Activated B cell treated with CpG ODN at 0.5 μM for 24 hours (primary cell): ENCODE results near the gene GSKIP. TPM values are rescaled to one million over a fixed set of nuclear protein-coding genes. Genes with fewer than 3 reads are reported as not detected.

Source experiments
- ATAC-seq: fragments of 200-7000 bp; cut with Tn5 transposase; one replicate; pipeline ENCODE4 v1.10.0; 2021; ENCODE audit warnings: low read depth, mild to moderate bottlenecking, moderate library complexity
- CTCF ChIA-PET: fragments of 350-600 bp; sonication (Branson Sonifier 250); formaldehyde crosslinking; loops from one replicate; lab custom pipeline; 2021; ENCODE audit warnings: antibody characterized with exemption; lab: Charles Lee
- POLR2A ChIA-PET: fragments of 350-600 bp; sonication (Branson Sonifier 250); formaldehyde crosslinking; loops from one replicate; lab custom pipeline; 2021; ENCODE audit warnings: antibody characterized with exemption; lab: Charles Lee
- DNase-seq: peaks from one replicate; pipeline ENCODE4 v3.0.0; 2022
- H3K27ac Mint-ChIP-seq: one replicate; pipeline ENCODE4 v1.8.0; 2020; ENCODE audit warnings: mixed read lengths
- H3K27me3 Mint-ChIP-seq: one replicate; pipeline ENCODE4 v1.8.0; 2021; ENCODE audit warnings: mixed read lengths
- H3K36me3 Mint-ChIP-seq: one replicate; pipeline ENCODE4 v1.8.0; 2021; ENCODE audit warnings: low read depth, mixed read lengths
- H3K4me1 Mint-ChIP-seq: one replicate; pipeline ENCODE4 v1.8.0; 2021; ENCODE audit warnings: mixed read lengths
- H3K4me3 Mint-ChIP-seq: one replicate; pipeline ENCODE4 v1.8.0; 2020; ENCODE audit warnings: mild to moderate bottlenecking, mixed read lengths
- H3K9me3 Mint-ChIP-seq: one replicate; pipeline ENCODE4 v1.8.0; 2020; ENCODE audit warnings: mixed read lengths
- intact Hi-C: fragments of 100-400 bp; cut with micrococcal nuclease; formaldehyde crosslinking; loops from one replicate; pipeline ENCODE4 v1.15.1; 2024
- total RNA-seq: library from RNA; stranded (reverse); gene quantifications from 2 replicates; pipeline ENCODE4 v1.2.3, GENCODE V29; 2022
- TF ChIP-seq, protein P1 (sequence below): fragments of 200-600 bp; IDR thresholded peaks from one replicate; pipeline ENCODE4 v1.8.0; 2022; ENCODE audit warnings: antibody characterized with exemption, mild to moderate bottlenecking

The GSKIP gene
- total RNA-seq, 1 donor from 2014 or later, result 15.3 TPM

- Mint-ChIP-seq H3K9me3 (no peaks in the 10 kb centered on the region), H3K4me1 (no peaks in the 10 kb centered on the region), H3K36me3 (no peaks in the 10 kb centered on the region), H3K27ac (no peak overlapping the region), H3K27me3 (peaks cover 7% of the 10 kb centered on the region), H3K4me3 (no peak overlapping the region)
- DNase-seq (no peak), ATAC-seq (no peak)
- TF ChIP-seq, protein P1, sequence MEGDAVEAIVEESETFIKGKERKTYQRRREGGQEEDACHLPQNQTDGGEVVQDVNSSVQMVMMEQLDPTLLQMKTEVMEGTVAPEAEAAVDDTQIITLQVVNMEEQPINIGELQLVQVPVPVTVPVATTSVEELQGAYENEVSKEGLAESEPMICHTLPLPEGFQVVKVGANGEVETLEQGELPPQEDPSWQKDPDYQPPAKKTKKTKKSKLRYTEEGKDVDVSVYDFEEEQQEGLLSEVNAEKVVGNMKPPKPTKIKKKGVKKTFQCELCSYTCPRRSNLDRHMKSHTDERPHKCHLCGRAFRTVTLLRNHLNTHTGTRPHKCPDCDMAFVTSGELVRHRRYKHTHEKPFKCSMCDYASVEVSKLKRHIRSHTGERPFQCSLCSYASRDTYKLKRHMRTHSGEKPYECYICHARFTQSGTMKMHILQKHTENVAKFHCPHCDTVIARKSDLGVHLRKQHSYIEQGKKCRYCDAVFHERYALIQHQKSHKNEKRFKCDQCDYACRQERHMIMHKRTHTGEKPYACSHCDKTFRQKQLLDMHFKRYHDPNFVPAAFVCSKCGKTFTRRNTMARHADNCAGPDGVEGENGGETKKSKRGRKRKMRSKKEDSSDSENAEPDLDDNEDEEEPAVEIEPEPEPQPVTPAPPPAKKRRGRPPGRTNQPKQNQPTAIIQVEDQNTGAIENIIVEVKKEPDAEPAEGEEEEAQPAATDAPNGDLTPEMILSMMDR, result no peak
- CTCF ChIA-PET, result no interaction called here
- intact Hi-C loops, result no loop called here
- POLR2A ChIA-PET, result no interaction called here
These were observed 37.2 kb downstream of the GSKIP start for GRCh38 chr14:96400495-96400894.

DNA sequence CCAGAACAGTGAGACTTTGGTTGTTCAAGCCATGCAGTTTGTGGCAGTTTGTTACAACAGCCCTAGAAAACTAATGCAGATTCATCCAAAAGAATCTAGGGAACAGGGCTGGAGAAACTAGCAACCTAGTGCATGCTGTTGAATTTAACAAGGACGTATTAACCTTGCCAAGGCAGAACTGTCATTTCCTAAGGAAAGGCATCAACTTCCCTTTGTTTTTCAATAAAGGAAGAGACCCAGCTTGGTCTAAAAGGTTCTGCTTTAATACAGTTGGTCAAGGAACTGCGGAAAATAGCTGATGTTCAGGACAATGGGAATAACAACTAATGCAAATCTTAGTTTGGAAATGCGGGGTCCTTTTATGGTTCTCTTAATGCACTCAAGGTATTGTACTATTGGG, 40.1 kb downstream of the GSKIP start:
- DNase-seq (no peak), ATAC-seq (no peak)
- no peaks in the 10 kb centered on the region for H3K36me3 Mint-ChIP-seq
- intact Hi-C loops, result no loop called here
- no peak overlapping the region for H3K4me3 Mint-ChIP-seq
- no peak overlapping the region for H3K27ac Mint-ChIP-seq
- H3K9me3 Mint-ChIP-seq, result no peaks in the 10 kb centered on the region
- CTCF ChIA-PET, result no interaction called here
- peaks cover 11% of the 10 kb centered on the region for H3K27me3 Mint-ChIP-seq
- TF ChIP-seq, protein P1, result no peak
- no peaks in the 10 kb centered on the region for H3K4me1 Mint-ChIP-seq
- POLR2A ChIA-PET, result no interaction called here

DNA sequence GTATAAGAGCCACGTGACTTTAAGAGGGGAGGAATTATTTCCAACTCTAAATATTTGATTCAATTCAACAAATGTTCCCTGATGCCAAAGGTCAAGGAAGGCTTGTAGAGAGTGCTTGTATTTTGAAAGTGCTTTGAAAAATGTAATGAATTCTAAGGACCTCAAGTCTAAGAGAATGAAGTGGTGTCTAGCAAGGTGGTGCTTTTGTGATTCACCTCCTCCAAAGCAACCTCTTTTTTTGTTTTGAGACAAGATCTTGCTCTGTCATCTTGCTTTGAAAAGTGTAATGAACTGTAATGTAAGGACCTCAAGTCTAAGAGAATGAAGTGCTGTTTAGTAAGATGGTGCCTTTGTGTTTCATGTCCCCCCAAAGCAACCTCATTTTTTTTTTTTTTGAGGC, 42.4 kb downstream of the GSKIP start:
- Mint-ChIP-seq H3K9me3 (no peaks in the 10 kb centered on the region), H3K27ac (no peak overlapping the region), H3K4me1 (no peaks in the 10 kb centered on the region), H3K36me3 (no peaks in the 10 kb centered on the region), H3K4me3 (no peak overlapping the region), H3K27me3 (peaks cover 9% of the 10 kb centered on the region)
- ATAC-seq (no peak), DNase-seq (no peak)
- POLR2A ChIA-PET, result no interaction called here
- intact Hi-C loops, result no loop called here
- CTCF ChIA-PET, result no interaction called here
- TF ChIP-seq, protein P1, result no peak

DNA sequence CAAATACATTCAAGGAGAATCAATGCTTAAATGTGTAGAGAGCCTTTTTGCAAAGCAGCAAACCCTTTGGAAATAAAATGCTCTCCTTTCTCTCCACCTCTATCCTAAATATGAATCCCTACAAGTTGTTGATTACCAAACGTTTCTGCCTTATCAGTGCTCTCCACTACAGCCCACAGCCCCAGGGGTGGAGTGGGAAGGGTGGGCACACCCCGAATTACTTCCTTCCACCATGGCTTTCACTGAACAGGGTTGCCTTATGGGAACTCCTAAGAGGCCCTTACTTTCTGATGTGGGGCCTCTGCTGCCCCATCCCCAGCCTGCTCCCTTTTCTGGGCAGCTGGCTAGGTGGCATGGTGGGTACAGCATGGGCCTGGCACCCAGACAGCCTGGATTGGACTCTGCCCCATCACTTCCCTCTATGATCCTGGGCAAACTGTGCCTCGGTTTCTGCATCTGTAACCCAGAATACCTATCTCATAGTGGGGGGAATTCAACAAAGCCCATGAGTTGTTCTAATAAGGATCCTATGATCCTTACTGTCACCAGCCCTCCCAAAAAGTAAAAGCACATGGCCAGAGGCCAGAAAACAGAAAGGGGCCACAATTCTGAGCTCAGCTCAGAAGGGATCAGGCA, 44.7 kb downstream of the GSKIP start:
- ATAC-seq (no peak), DNase-seq (no peak)
- H3K27me3 Mint-ChIP-seq, result peaks cover 7% of the 10 kb centered on the region
- TF ChIP-seq, protein P1, result no peak
- H3K9me3 Mint-ChIP-seq, result no peaks in the 10 kb centered on the region
- H3K4me3 Mint-ChIP-seq, result no peak overlapping the region
- intact Hi-C loops, result no loop called here
- CTCF ChIA-PET, result no interaction called here
- H3K27ac Mint-ChIP-seq, result no peak overlapping the region
- H3K36me3 Mint-ChIP-seq, result no peaks in the 10 kb centered on the region
- H3K4me1 Mint-ChIP-seq, result no peaks in the 10 kb centered on the region
- POLR2A ChIA-PET, result no interaction called here

DNA sequence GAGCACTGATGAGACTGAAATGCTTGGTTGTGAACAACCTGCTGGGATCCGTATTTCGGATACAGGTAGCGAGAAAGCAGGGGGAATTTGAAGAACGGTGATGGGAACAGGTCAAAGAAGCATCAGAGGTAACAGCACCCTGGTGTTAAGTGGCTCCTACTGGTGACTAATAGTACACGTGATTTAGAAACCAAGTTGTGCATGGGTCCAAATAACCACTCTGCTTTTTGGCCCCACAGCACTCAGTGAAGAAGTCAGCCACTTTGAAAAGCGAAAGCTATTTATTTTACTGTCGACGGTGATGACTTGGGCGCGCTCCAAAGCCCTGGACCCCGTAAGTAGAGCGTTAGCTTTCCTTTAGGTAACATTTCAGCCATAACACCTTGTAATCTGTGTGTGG, 45.3 kb downstream of the GSKIP start:
- H3K4me1 Mint-ChIP-seq, result no peaks in the 10 kb centered on the region
- no peak for ATAC-seq
- POLR2A ChIA-PET, result no interaction called here

More for the DNA sequence above, 45.3 kb downstream of the GSKIP start:
- intact Hi-C loops, result no loop called here
- H3K27me3 Mint-ChIP-seq, result peaks cover 7% of the 10 kb centered on the region
- no peak for DNase-seq
- TF ChIP-seq, protein P1, result no peak
- CTCF ChIA-PET, result no interaction called here
- no peak overlapping the region for H3K4me3 Mint-ChIP-seq
- no peak overlapping the region for H3K27ac Mint-ChIP-seq
- H3K36me3 Mint-ChIP-seq, result no peaks in the 10 kb centered on the region
- no peaks in the 10 kb centered on the region for H3K9me3 Mint-ChIP-seq
